Sigmoid colon (tissue), 4 donors: ENCODE measurements around the gene PADI1.

ENCODE experiments used
- CTCF ChIP-seq, 4 experiments: fragments of 450-650 bp in 3 of 4; fragments of 200-600 bp in 1 of 4; IDR thresholded peaks; one replicate each; pipeline ENCODE4 v1.5.1; 2016 to 2019; ENCODE audit warnings: antibody characterized with exemption in 4 of 4, mild to moderate bottlenecking in 3 of 4, moderate library complexity in 2 of 4
- POLR2AphosphoS5 ChIP-seq, 4 donors: sonication (generic); formaldehyde crosslinking; IDR thresholded peaks; one replicate each; pipeline ENCODE4 v1.6.1; 2017; ENCODE audit warnings: antibody characterized with exemption in 4 of 4

DNA sequence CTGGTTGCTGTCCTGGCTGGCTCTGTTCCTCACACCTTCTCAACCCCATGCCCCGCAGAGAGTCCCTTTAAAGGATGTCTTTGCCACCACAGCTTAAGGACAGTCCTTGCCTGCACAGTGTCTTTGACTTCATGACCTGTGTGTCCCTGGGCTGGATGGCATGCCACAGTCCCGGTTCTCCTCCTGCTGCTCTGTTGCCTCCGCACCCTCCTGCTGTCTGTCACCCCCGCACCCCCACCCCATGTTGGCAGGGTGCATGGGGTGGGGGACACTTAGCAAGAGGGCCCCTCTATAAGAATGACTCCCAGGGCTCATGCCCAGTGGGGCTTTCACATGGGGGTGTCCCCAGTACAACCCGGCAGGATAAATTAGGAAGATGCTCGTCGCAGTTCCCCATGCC lies 41.6 kb upstream of the PADI1 start:
- TF ChIP-seq CTCF (IDR thresholded peaks at IDR 0.05) (no peak), POLR2AphosphoS5 (IDR thresholded peaks at IDR 0.05) (no peak)
